PC-3 (cell line): Measurements from ENCODE around the gene LRRC7. TPM values are rescaled to one million over a fixed set of nuclear protein-coding genes. Genes with fewer than 3 reads are reported as not detected.

Source experiments
- ATAC-seq: fragments of 200-7000 bp; cut with Tn5 transposase; 2 replicates; pipeline ENCODE4 v1.9.1; 2020; ENCODE audit warnings: mild to moderate bottlenecking, moderate library complexity
- BruUV-seq: library from RNA; stranded (reverse); fragments of 400-500 nt; replicated peaks from 2 replicates; lab custom pipeline; 2021; lab: Mats Ljungman, UMichigan
- CTCF ChIA-PET: fragments of 300-600 bp; sonication (Branson Sonifier 250); formaldehyde crosslinking; loops from one replicate; lab custom pipeline; 2022; ENCODE audit warnings: antibody characterized with exemption; lab: Charles Lee
- POLR2A ChIA-PET: fragments of 300-600 bp; sonication (Branson Sonifier 250); formaldehyde crosslinking; loops from one replicate; lab custom pipeline; 2022; ENCODE audit warnings: antibody characterized with exemption; ENCODE audit not compliant: unreplicated experiment; lab: Charles Lee
- DNase-seq: peaks from one replicate; pipeline ENCODE4 v3.0.0-alpha.2; 2015
- H2AFZ ChIP-seq: fragments of 300-600 bp; sonication (generic); 2 replicates; pipeline ENCODE4 v1.6.0; 2016; ENCODE audit warnings: antibody characterized with exemption, low read length
- H3F3A ChIP-seq: fragments of 300-600 bp; sonication (generic); one replicate; pipeline ENCODE4 v1.6.0; 2017; ENCODE audit warnings: antibody characterized with exemption, low read length, control low read depth, mild to moderate bottlenecking; ENCODE audit not compliant: unreplicated experiment
- H3K27ac ChIP-seq: fragments of 300-600 bp; sonication (generic); 2 replicates; pipeline ENCODE4 v1.5.1; 2016; ENCODE audit warnings: mild to moderate bottlenecking, low read length
- H3K27me3 ChIP-seq: fragments of 300-600 bp; sonication (generic); 2 replicates; pipeline ENCODE4 v1.6.1; 2016; ENCODE audit warnings: low read length, mixed read lengths
- H3K36me3 ChIP-seq: fragments of 300-600 bp; sonication (generic); 2 replicates; pipeline ENCODE4 v1.6.1; 2016; ENCODE audit warnings: low read depth, mixed run types, low read length, mixed read lengths
- H3K4me1 ChIP-seq: fragments of 300-600 bp; sonication (generic); 2 replicates; pipeline ENCODE4 v1.5.1; 2016; ENCODE audit warnings: low read length; ENCODE audit not compliant: insufficient read depth
- H3K4me2 ChIP-seq: fragments of 300-600 bp; sonication (generic); 2 replicates; pipeline ENCODE4 v1.6.0; 2016; ENCODE audit warnings: low read length
- H3K4me3 ChIP-seq: fragments of 300-600 bp; sonication (generic); 2 replicates; pipeline ENCODE4 v1.5.1; 2016; ENCODE audit warnings: mild to moderate bottlenecking, low read length, mixed read lengths
- H3K79me2 ChIP-seq: fragments of 300-600 bp; sonication (generic); 2 replicates; pipeline ENCODE4 v1.6.1; 2017; ENCODE audit warnings: low read length, mixed read lengths
- H3K9ac ChIP-seq: fragments of 300-600 bp; sonication (generic); 2 replicates; pipeline ENCODE4 v1.6.0; 2016; ENCODE audit warnings: mild to moderate bottlenecking, low read length
- H3K9me2 ChIP-seq: fragments of 300-600 bp; sonication (generic); replicated peaks from 2 replicates; pipeline ENCODE4 v1.6.1; 2016; ENCODE audit warnings: mixed run types, low read length, mixed read lengths
- H3K9me3 ChIP-seq: fragments of 300-600 bp; sonication (generic); 2 replicates; pipeline ENCODE4 v1.6.1; 2016; ENCODE audit warnings: low read length, mixed read lengths
- H4K20me1 ChIP-seq: fragments of 300-600 bp; sonication (generic); 2 replicates; pipeline ENCODE4 v1.6.1; 2016; ENCODE audit warnings: low read length, mixed read lengths
- CTCF ChIP-seq: fragments of 300-600 bp; sonication (generic); conservative IDR thresholded peaks from 2 replicates; pipeline ENCODE4 v1.5.1; 2017; ENCODE audit warnings: antibody characterized with exemption, low read depth, mild to moderate bottlenecking, low read length
- EZH2 ChIP-seq: fragments of 300-600 bp; sonication (generic); IDR thresholded peaks from one replicate; pipeline ENCODE4 v1.6.1; 2017; ENCODE audit warnings: antibody characterized with exemption, mild to moderate bottlenecking, low read length; ENCODE audit not compliant: unreplicated experiment
- EZH2phosphoT487 ChIP-seq: fragments of 300-600 bp; sonication (generic); IDR thresholded peaks from 2 replicates; pipeline ENCODE4 v1.6.1; 2018; ENCODE audit warnings: mild to moderate bottlenecking, antibody characterized with exemption, low read length, borderline replicate concordance
- intact Hi-C: fragments of 100-400 bp; cut with micrococcal nuclease; formaldehyde crosslinking; loops from 2 replicates; pipeline ENCODE4 v1.9.0; 2023
- total RNA-seq: library from RNA; depleted of rRNA; stranded (reverse); fragments of >200 nt; gene quantifications from 2 replicates; pipeline ENCODE4 v1.2.3, GENCODE V29; 2014

LRRC7 gene
- total RNA-seq, 1 experiment from 2014 or later: 0.04 TPM

GRCh38 chr1:69592341-69592740, 24.6 kb downstream of the LRRC7 start:
- no peak for ATAC-seq
- CTCF ChIA-PET: no interaction called here
- POLR2A ChIA-PET: no interaction called here
- H3K4me1 ChIP-seq: no peaks in the 10 kb centered on the region
- H4K20me1 ChIP-seq: no peaks in the 10 kb centered on the region
- H3K9ac ChIP-seq: no peak overlapping the region
- no peaks in the 10 kb centered on the region for H3K36me3 ChIP-seq
- DNase-seq: no peak
- H3K27me3 ChIP-seq: peaks cover 9% of the 10 kb centered on the region; the same call in 1 of the 2 replicates
- no peaks in the 10 kb centered on the region for H3F3A ChIP-seq
- no peak overlapping the region for H3K4me2 ChIP-seq
- no TSS peak for BruUV-seq
- no peaks in the 10 kb centered on the region for H3K9me3 ChIP-seq
- no peak overlapping the region for H3K4me3 ChIP-seq
- TF ChIP-seq EZH2phosphoT487: no peak
- no peak for TF ChIP-seq EZH2
- no peak for TF ChIP-seq CTCF
- intact Hi-C loops: no loop called here
- no peak overlapping the region for H2AFZ ChIP-seq
- no peaks in the 10 kb centered on the region for H3K79me2 ChIP-seq
- no peak overlapping the region for H3K27ac ChIP-seq
- H3K9me2 ChIP-seq: no peaks in the 10 kb centered on the region

DNA sequence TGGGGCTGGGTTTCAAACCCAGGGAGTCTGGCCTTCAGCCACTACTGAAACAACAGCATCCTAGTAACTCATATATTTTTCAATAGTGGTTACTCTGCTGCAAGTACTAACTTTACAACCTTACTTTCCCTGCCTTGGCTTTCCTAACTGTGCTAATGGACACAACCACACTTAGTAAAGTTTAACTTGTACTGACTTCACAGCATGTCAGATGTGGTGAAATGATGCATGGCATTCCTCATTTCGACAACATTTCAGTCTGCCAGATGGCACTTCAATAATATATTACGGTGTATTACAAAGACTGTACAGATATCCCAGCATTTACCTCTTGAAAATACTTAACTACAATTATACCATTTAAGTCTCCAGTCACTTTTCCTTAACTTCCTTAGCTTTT, 27.8 kb downstream of the LRRC7 start:
- intact Hi-C loops: no loop called here
- ChIA-PET CTCF (no interaction called here), POLR2A (no interaction called here)
- Histone ChIP-seq H3K4me1 (no peaks in the 10 kb centered on the region), H3K27me3 (peaks cover 12% of the 10 kb centered on the region; the same call in 1 of the 2 replicates), H2AFZ (no peak overlapping the region), H3K27ac (no peak overlapping the region), H3F3A (no peaks in the 10 kb centered on the region), H3K79me2 (no peaks in the 10 kb centered on the region), H3K4me3 (no peak overlapping the region), H3K9me3 (no peaks in the 10 kb centered on the region), H3K9me2 (no peaks in the 10 kb centered on the region), H3K36me3 (no peaks in the 10 kb centered on the region), H4K20me1 (no peaks in the 10 kb centered on the region), H3K9ac (no peak overlapping the region), H3K4me2 (no peak overlapping the region)
- TF ChIP-seq CTCF (no peak), EZH2phosphoT487 (no peak), EZH2 (no peak)
- no peak for ATAC-seq
- BruUV-seq: no TSS peak
- DNase-seq: no peak

DNA sequence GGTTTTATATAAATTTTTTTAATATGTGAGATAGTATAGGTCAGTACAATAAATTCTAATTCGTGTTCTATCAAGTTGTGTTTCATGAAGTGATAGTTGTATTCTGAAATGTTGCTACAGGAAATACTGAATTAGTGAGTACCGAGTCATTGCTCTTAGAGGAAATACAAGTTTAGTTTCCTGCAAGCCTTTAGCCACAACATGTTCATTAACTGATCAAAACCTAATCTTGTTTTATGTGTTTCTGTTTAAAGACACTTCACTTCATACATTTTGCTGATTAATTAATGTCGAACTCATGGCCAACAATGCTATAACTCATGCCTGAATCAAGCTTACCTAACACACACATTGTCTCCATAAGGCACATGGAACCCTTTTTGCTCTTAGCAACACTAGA, 43.6 kb downstream of the LRRC7 start:
- no peak for ATAC-seq
- no peak overlapping the region for H2AFZ ChIP-seq

More for the DNA sequence above, 43.6 kb downstream of the LRRC7 start:
- 0 out of 2 replicates have a peak, but pooled peaks cover 6% of the 10 kb centered on the region for H3K27me3 ChIP-seq
- no peaks in the 10 kb centered on the region for H3K4me1 ChIP-seq
- H3F3A ChIP-seq: no peaks in the 10 kb centered on the region
- H3K27ac ChIP-seq: no peak overlapping the region
- intact Hi-C loops: no loop called here
- ChIA-PET CTCF (no interaction called here), POLR2A (no interaction called here)
- no peak for DNase-seq
- H3K9me3 ChIP-seq: no peaks in the 10 kb centered on the region
- BruUV-seq: no TSS peak
- H3K36me3 ChIP-seq: no peaks in the 10 kb centered on the region
- no peaks in the 10 kb centered on the region for H4K20me1 ChIP-seq
- no peaks in the 10 kb centered on the region for H3K79me2 ChIP-seq
- H3K9me2 ChIP-seq: no peaks in the 10 kb centered on the region
- H3K4me2 ChIP-seq: no peak overlapping the region
- H3K9ac ChIP-seq: no peak overlapping the region
- no peak for TF ChIP-seq EZH2phosphoT487
- no peak overlapping the region for H3K4me3 ChIP-seq
